Smooth muscle cell (in vitro differentiated cells): ENCODE data around the gene NOS1. TPM values are rescaled to one million over a fixed set of nuclear protein-coding genes. Genes with fewer than 3 reads are reported as not detected.

Experiments
- DNase-seq: peaks from one replicate; lab custom pipeline; 2025; ENCODE audit not compliant: unreplicated experiment; lab: John Stamatoyannopoulos, UW
- H2AFZ ChIP-seq: fragments of 200-600 bp; sonication (generic); 2 replicates; pipeline ENCODE4 v1.6.0; 2016; ENCODE audit warnings: antibody characterized with exemption, low read depth, mild to moderate bottlenecking
- H3F3A ChIP-seq: fragments of 200-600 bp; sonication (generic); 2 replicates; pipeline ENCODE4 v1.6.0; 2017; ENCODE audit warnings: antibody characterized with exemption, low read depth
- H3K27ac ChIP-seq: fragments of 200-600 bp; sonication (generic); 2 replicates; pipeline ENCODE4 v1.5.1; 2016; ENCODE audit warnings: low read depth, mild to moderate bottlenecking
- H3K27me3 ChIP-seq: fragments of 200-600 bp; sonication (generic); 2 replicates; pipeline ENCODE4 v1.6.1; 2016; ENCODE audit warnings: low read depth, mild to moderate bottlenecking
- H3K36me3 ChIP-seq: fragments of 200-600 bp; sonication (generic); 2 replicates; pipeline ENCODE4 v1.5.1; 2016; ENCODE audit warnings: low read depth
- H3K4me1 ChIP-seq: fragments of 200-600 bp; sonication (generic); 2 replicates; pipeline ENCODE4 v1.5.1; 2016; ENCODE audit warnings: low read depth
- H3K4me2 ChIP-seq: fragments of 200-600 bp; sonication (generic); 2 replicates; pipeline ENCODE4 v1.6.0; 2016; ENCODE audit warnings: mild to moderate bottlenecking
- H3K4me3 ChIP-seq: fragments of 200-600 bp; sonication (generic); 2 replicates; pipeline ENCODE4 v1.5.1; 2016; ENCODE audit warnings: mild to moderate bottlenecking
- H3K79me2 ChIP-seq: fragments of 200-600 bp; sonication (generic); 2 replicates; pipeline ENCODE4 v1.6.0; 2016; ENCODE audit warnings: low read depth, mild to moderate bottlenecking
- H3K9ac ChIP-seq: fragments of 200-600 bp; sonication (generic); 2 replicates; pipeline ENCODE4 v1.6.0; 2016; ENCODE audit warnings: low read depth
- H3K9me3 ChIP-seq: fragments of 200-600 bp; sonication (generic); replicated peaks from 2 replicates; pipeline ENCODE4 v1.5.1; 2016; ENCODE audit warnings: low read depth
- H4K20me1 ChIP-seq: fragments of 200-600 bp; sonication (generic); 2 replicates; pipeline ENCODE4 v1.6.0; 2016; ENCODE audit warnings: low read depth
- CTCF ChIP-seq: fragments of 200-600 bp; sonication (generic); IDR thresholded peaks from 2 replicates; pipeline ENCODE4 v1.5.1; 2017; ENCODE audit warnings: borderline replicate concordance, mild to moderate bottlenecking, antibody characterized with exemption; ENCODE audit not compliant: insufficient read depth, poor library complexity, severe bottlenecking
- WGBS: methylation state at CpG from one replicate; pipeline ENCODE4 v1.1.7; 2016; ENCODE audit warnings: low lambda C conversion rate; 5-methylcytosine and 5-hydroxymethylcytosine counted together
- polyA plus RNA-seq: library from polyadenylated mRNA; unstranded; fragments of >200 nt; fragmentation: Nextera tagmentation; extraction: Ambion mirVana; gene quantifications from 2 replicates; pipeline ENCODE4 v1.2.1, GENCODE V29; 2016
- total RNA-seq: library from RNA; depleted of rRNA; stranded (reverse); fragments of >200 nt; gene quantifications from 2 replicates; pipeline ENCODE4 v1.2.3, GENCODE V29; 2014

Gene NOS1
- total and polyA plus RNA-seq, 2 experiments from 2014 or later = 0.09 TPM; not detected in 1

- Histone ChIP-seq H3K4me3 (no peak overlapping the region), H3K4me2 (no peak overlapping the region), H3K36me3 (peaks cover 4% of the 10 kb centered on the region), H3K79me2 (no peaks in the 10 kb centered on the region), H3K4me1 (no peaks in the 10 kb centered on the region), H2AFZ (no peak overlapping the region), H3K9me3 (no peaks in the 10 kb centered on the region), H3F3A (no peaks in the 10 kb centered on the region), H3K27me3 (no peaks in the 10 kb centered on the region), H3K27ac (no peak overlapping the region), H4K20me1 (peaks cover 11% of the 10 kb centered on the region), H3K9ac (no peak overlapping the region)
- no peak for DNase-seq
- WGBS = 96% methylated on average over 4 of the region's 4 CpGs
- no peak for TF ChIP-seq CTCF
Observed at GRCh38 chr12:117166107-117166506, 195.3 kb downstream of the NOS1 start.

- Histone ChIP-seq H3K4me1 (no peaks in the 10 kb centered on the region), H3F3A (no peaks in the 10 kb centered on the region), H3K4me2 (no peak overlapping the region), H4K20me1 (peaks cover 10% of the 10 kb centered on the region), H3K27ac (no peak overlapping the region), H3K36me3 (peaks cover 4% of the 10 kb centered on the region), H3K9me3 (no peaks in the 10 kb centered on the region), H3K9ac (no peak overlapping the region), H3K27me3 (no peaks in the 10 kb centered on the region), H2AFZ (no peak overlapping the region), H3K79me2 (no peaks in the 10 kb centered on the region), H3K4me3 (no peak overlapping the region)
- 94% methylated on average over 5 of the region's 5 CpGs for whole genome bisulfite sequencing
- TF ChIP-seq CTCF = no peak
- DNase-seq = no peak
Observed at GRCh38 chr12:117165342-117165741, 196.1 kb downstream of the NOS1 start.

GRCh38 chr12:117162633-117163032 lies 198.8 kb downstream of the NOS1 start:
- H4K20me1 ChIP-seq = no peaks in the 10 kb centered on the region
- H3K4me2 ChIP-seq = no peak overlapping the region
- H3K27ac ChIP-seq = no peak overlapping the region
- DNase-seq = no peak
- H3K79me2 ChIP-seq = no peaks in the 10 kb centered on the region
- no peaks in the 10 kb centered on the region for H3K9me3 ChIP-seq
- H3K4me1 ChIP-seq = no peaks in the 10 kb centered on the region
- H3K36me3 ChIP-seq = no peaks in the 10 kb centered on the region
- no peak overlapping the region for H3K4me3 ChIP-seq
- H2AFZ ChIP-seq = no peak overlapping the region
- TF ChIP-seq CTCF = no peak
- WGBS = 89% methylated on average over 7 of the region's 7 CpGs
- H3K9ac ChIP-seq = no peak overlapping the region
- no peaks in the 10 kb centered on the region for H3K27me3 ChIP-seq
- no peaks in the 10 kb centered on the region for H3F3A ChIP-seq

GRCh38 chr12:117162167-117162539 lies 199.3 kb downstream of the NOS1 start:
- Histone ChIP-seq H3K9ac (no peak overlapping the region), H3K9me3 (no peaks in the 10 kb centered on the region), H4K20me1 (no peaks in the 10 kb centered on the region), H3K36me3 (peaks cover 3% of the 10 kb centered on the region), H3F3A (no peaks in the 10 kb centered on the region), H3K27ac (no peak overlapping the region), H3K27me3 (no peaks in the 10 kb centered on the region), H2AFZ (no peak overlapping the region), H3K79me2 (no peaks in the 10 kb centered on the region), H3K4me2 (no peak overlapping the region), H3K4me3 (no peak overlapping the region), H3K4me1 (no peaks in the 10 kb centered on the region)
- DNase-seq = no peak
- WGBS = 99% methylated on average over 8 of the region's 8 CpGs
- no peak for TF ChIP-seq CTCF
